H9 (cell line): ENCODE results near the gene PCCA. TPM values are rescaled to one million over a fixed set of nuclear protein-coding genes. Genes with fewer than 3 reads are reported as not detected.
A peak's percentile ranks its signal among the peaks of the same experiment; 100 is the strongest.

Source experiments
- DNase-seq: peaks from one replicate; pipeline ENCODE4 v3.0.0-alpha.2; 2017
- H2AFZ ChIP-seq: one replicate; pipeline ENCODE4 v1.6.1; 2013; ENCODE audit warnings: mild to moderate bottlenecking, low read length, control low read depth, moderate library complexity
- H2AK5ac ChIP-seq: 2 replicates; pipeline ENCODE4 v1.6.1; 2013; ENCODE audit warnings: low read length, control low read depth, mixed read lengths; ENCODE audit not compliant: insufficient read length
- H2BK120ac ChIP-seq: one replicate; pipeline ENCODE4 v1.6.1; 2013; ENCODE audit warnings: low read depth, mild to moderate bottlenecking, low read length, control low read depth, inconsistent platforms; ENCODE audit not compliant: poor library complexity, severe bottlenecking
- H2BK12ac ChIP-seq: 2 replicates; pipeline ENCODE4 v1.6.1; 2013; ENCODE audit warnings: low read length, control low read depth, mixed read lengths, low read depth; ENCODE audit not compliant: insufficient read length
- H2BK15ac ChIP-seq: 2 replicates; pipeline ENCODE4 v1.6.1; 2013; ENCODE audit warnings: low read depth, low read length, control low read depth
- H2BK20ac ChIP-seq: one replicate; pipeline ENCODE4 v1.6.1; 2013; ENCODE audit warnings: low read depth, mild to moderate bottlenecking, low read length, control low read depth, inconsistent platforms; ENCODE audit not compliant: poor library complexity, severe bottlenecking
- H2BK5ac ChIP-seq: 2 replicates; pipeline ENCODE4 v1.6.1; 2013; ENCODE audit warnings: low read length, control low read depth, mixed read lengths; ENCODE audit not compliant: insufficient read length
- H3K14ac ChIP-seq: 2 replicates; pipeline ENCODE4 v1.6.1; 2013; ENCODE audit warnings: low read length, control low read depth; ENCODE audit not compliant: insufficient read depth
- H3K18ac ChIP-seq: 2 replicates; pipeline ENCODE4 v1.6.1; 2013; ENCODE audit warnings: low read depth, mild to moderate bottlenecking, mixed read lengths, low read length, control low read depth; ENCODE audit not compliant: insufficient read length
- H3K23ac ChIP-seq: 2 replicates; pipeline ENCODE4 v1.6.1; 2013; ENCODE audit warnings: low read length, control low read depth, mixed read lengths, low read depth; ENCODE audit not compliant: insufficient read length
- H3K23me2 ChIP-seq: 2 replicates; pipeline ENCODE4 v1.6.1; 2013; ENCODE audit warnings: low read depth, mild to moderate bottlenecking, mixed read lengths, low read length, control low read depth; ENCODE audit not compliant: insufficient read length, poor library complexity, severe bottlenecking
- H3K27ac ChIP-seq: 2 replicates; pipeline ENCODE4 v1.5.1; 2013; ENCODE audit warnings: low read length, control low read depth, mixed read lengths, low read depth; ENCODE audit not compliant: insufficient read length
- H3K27me3 ChIP-seq: 2 replicates; pipeline ENCODE4 v1.6.1; 2013; ENCODE audit warnings: low read length, control low read depth, inconsistent platforms; ENCODE audit not compliant: insufficient read depth
- H3K4ac ChIP-seq: 2 replicates; pipeline ENCODE4 v1.6.1; 2013; ENCODE audit warnings: low read depth, mild to moderate bottlenecking, control low read depth, inconsistent platforms, low read length, moderate library complexity
- H3K4me1 ChIP-seq: 2 replicates; pipeline ENCODE4 v1.6.1; 2013; ENCODE audit warnings: low read length, control low read depth, inconsistent platforms; ENCODE audit not compliant: insufficient read depth
- H3K4me2 ChIP-seq: 2 replicates; pipeline ENCODE4 v1.6.1; 2013; ENCODE audit warnings: low read length, control low read depth, mixed read lengths; ENCODE audit not compliant: insufficient read length, insufficient read depth
- H3K56ac ChIP-seq: 2 replicates; pipeline ENCODE4 v1.6.1; 2013; ENCODE audit warnings: low read depth, mild to moderate bottlenecking, mixed read lengths, low read length, control low read depth; ENCODE audit not compliant: insufficient read length
- H3K79me1 ChIP-seq: 2 replicates; pipeline ENCODE4 v1.6.1; 2013; ENCODE audit warnings: low read depth, mild to moderate bottlenecking, moderate library complexity, low read length, control low read depth, inconsistent platforms; ENCODE audit not compliant: insufficient read depth, poor library complexity, severe bottlenecking
- H3K79me2 ChIP-seq: 2 replicates; pipeline ENCODE4 v1.6.1; 2013; ENCODE audit warnings: low read length, control low read depth, inconsistent platforms; ENCODE audit not compliant: insufficient read depth
- H3K9ac ChIP-seq: 2 replicates; pipeline ENCODE4 v1.6.1; 2013; ENCODE audit warnings: low read length, control low read depth, mixed read lengths; ENCODE audit not compliant: insufficient read length; ENCODE audit errors: extremely low read depth
- H3K9me3 ChIP-seq: one replicate; pipeline ENCODE4 v1.6.1; 2013; ENCODE audit warnings: low read depth, low read length, inconsistent platforms; ENCODE audit not compliant: control insufficient read depth
- H3T11ph ChIP-seq: one replicate; pipeline ENCODE4 v1.6.1; 2013; ENCODE audit warnings: mild to moderate bottlenecking, low read length, control low read depth, inconsistent platforms
- H4K20me1 ChIP-seq: one replicate; pipeline ENCODE4 v1.6.1; 2013; ENCODE audit not compliant: control insufficient read depth, insufficient read length, insufficient read depth
- H4K5ac ChIP-seq: 2 replicates; pipeline ENCODE4 v1.6.1; 2013; ENCODE audit warnings: low read depth, mild to moderate bottlenecking, mixed read lengths, low read length, control low read depth; ENCODE audit not compliant: insufficient read length
- H4K8ac ChIP-seq: replicated peaks from 2 replicates; pipeline ENCODE4 v1.6.1; 2013; ENCODE audit warnings: low read length, control low read depth, mixed read lengths, low read depth; ENCODE audit not compliant: insufficient read length
- H4K91ac ChIP-seq: 2 replicates; pipeline ENCODE4 v1.6.1; 2013; ENCODE audit warnings: low read depth, mild to moderate bottlenecking, moderate library complexity, mixed read lengths, low read length, control low read depth; ENCODE audit not compliant: insufficient read length
- H3K27ac Mint-ChIP-seq, 3 experiments: 2 replicates in 2 of 3; 3 replicates in 1 of 3; pipeline ENCODE4 v1.8.0; 2020 to 2021; ENCODE audit warnings: mixed read lengths in 3 of 3, mild to moderate bottlenecking in 1 of 3, moderate library complexity in 1 of 3
- H3K27me3 Mint-ChIP-seq: 2 replicates; pipeline ENCODE4 v1.8.0; 2021; ENCODE audit warnings: low read depth, mild to moderate bottlenecking, moderate library complexity, mixed read lengths
- H3K36me3 Mint-ChIP-seq, 3 experiments: 2 replicates in 2 of 3; 3 replicates in 1 of 3; pipeline ENCODE4 v1.8.0; 2020 to 2021; ENCODE audit warnings: low read depth in 3 of 3, mixed read lengths in 3 of 3; ENCODE audit not compliant: insufficient read depth in 1 of 3
- H3K4me1 Mint-ChIP-seq, 2 experiments: 2 replicates each; pipeline ENCODE4 v1.8.0; 2020; ENCODE audit warnings: mixed read lengths in 2 of 2
- H3K4me3 Mint-ChIP-seq, 2 experiments: 2 replicates in 1 of 2; 3 replicates in 1 of 2; pipeline ENCODE4 v1.8.0; 2020 to 2021; ENCODE audit warnings: mild to moderate bottlenecking in 2 of 2, mixed read lengths in 2 of 2, moderate library complexity in 1 of 2
- H3K9me3 Mint-ChIP-seq, 2 experiments: 2 replicates in 1 of 2; 3 replicates in 1 of 2; pipeline ENCODE4 v1.8.0; 2020; ENCODE audit warnings: mild to moderate bottlenecking in 2 of 2, mixed read lengths in 2 of 2, moderate library complexity in 1 of 2
- WGBS: extraction: QIAGEN DNeasy Blood & Tissue Kit; methylation state at CpG from one replicate; pipeline ENCODE4 v1.1.7; 2013; ENCODE audit warnings: missing lambda C conversion rate, low lambda C conversion rate, mixed read lengths; ENCODE audit not compliant: insufficient read length; ENCODE audit errors: extremely low coverage; 5-methylcytosine and 5-hydroxymethylcytosine counted together
- total RNA-seq: library from RNA; stranded (reverse); gene quantifications from 2 replicates; pipeline ENCODE4 v1.2.1, GENCODE V29; 2021
- TF ChIP-seq, protein P1 (sequence below): fragments of 200-600 bp; sonication (generic); conservative IDR thresholded peaks from 3 replicates; pipeline ENCODE4 v1.8.0; 2021; ENCODE audit warnings: antibody characterized with exemption, mild to moderate bottlenecking

PCCA gene
- total RNA-seq, 1 experiment from 2014 or later: 56.5 TPM

GRCh38 chr13:100095498-100095897 lies 6.6 kb downstream of the PCCA start:
- no peak overlapping the region for H3K4me2 ChIP-seq
- H3K36me3 Mint-ChIP-seq: peaks cover 20 to 30% (median 30%) of the 10 kb centered on the region in 3 experiments
- peaks cover 33% of the 10 kb centered on the region for H3K79me2 ChIP-seq

More at GRCh38 chr13:100095498-100095897, 6.6 kb downstream of the PCCA start:
- no peak overlapping the region for H3T11ph ChIP-seq
- no peaks in the 10 kb centered on the region for H4K20me1 ChIP-seq
- H3K9ac ChIP-seq: no peak overlapping the region
- no peak overlapping the region for H3K23ac ChIP-seq
- no peaks in the 10 kb centered on the region for H3K9me3 ChIP-seq
- H2BK120ac ChIP-seq: no peak overlapping the region
- no peak overlapping the region for H3K56ac ChIP-seq
- no peak overlapping the region for H2BK20ac ChIP-seq
- H3K4me1 ChIP-seq: no peaks in the 10 kb centered on the region
- H2BK12ac ChIP-seq: no peak overlapping the region
- no peak for DNase-seq
- no peak overlapping the region for H4K5ac ChIP-seq
- no peak overlapping the region for H3K27ac ChIP-seq
- TF ChIP-seq, protein P1, sequence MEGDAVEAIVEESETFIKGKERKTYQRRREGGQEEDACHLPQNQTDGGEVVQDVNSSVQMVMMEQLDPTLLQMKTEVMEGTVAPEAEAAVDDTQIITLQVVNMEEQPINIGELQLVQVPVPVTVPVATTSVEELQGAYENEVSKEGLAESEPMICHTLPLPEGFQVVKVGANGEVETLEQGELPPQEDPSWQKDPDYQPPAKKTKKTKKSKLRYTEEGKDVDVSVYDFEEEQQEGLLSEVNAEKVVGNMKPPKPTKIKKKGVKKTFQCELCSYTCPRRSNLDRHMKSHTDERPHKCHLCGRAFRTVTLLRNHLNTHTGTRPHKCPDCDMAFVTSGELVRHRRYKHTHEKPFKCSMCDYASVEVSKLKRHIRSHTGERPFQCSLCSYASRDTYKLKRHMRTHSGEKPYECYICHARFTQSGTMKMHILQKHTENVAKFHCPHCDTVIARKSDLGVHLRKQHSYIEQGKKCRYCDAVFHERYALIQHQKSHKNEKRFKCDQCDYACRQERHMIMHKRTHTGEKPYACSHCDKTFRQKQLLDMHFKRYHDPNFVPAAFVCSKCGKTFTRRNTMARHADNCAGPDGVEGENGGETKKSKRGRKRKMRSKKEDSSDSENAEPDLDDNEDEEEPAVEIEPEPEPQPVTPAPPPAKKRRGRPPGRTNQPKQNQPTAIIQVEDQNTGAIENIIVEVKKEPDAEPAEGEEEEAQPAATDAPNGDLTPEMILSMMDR: no peak
- peak overlapping the region; percentile 0 to 42 (median 5); a peak in 2 of 7 replicates for H3K27ac Mint-ChIP-seq
- no peak overlapping the region for H4K91ac ChIP-seq
- H3K18ac ChIP-seq: no peak overlapping the region
- no peak overlapping the region for H2AK5ac ChIP-seq
- no peak overlapping the region for H2BK5ac ChIP-seq
- H3K4me1 Mint-ChIP-seq: peaks cover 24 to 31% of the 10 kb centered on the region in 2 experiments
- H3K27me3 Mint-ChIP-seq: no peaks in the 10 kb centered on the region; the same call in 1 of the 2 replicates
- H3K27me3 ChIP-seq: no peaks in the 10 kb centered on the region
- H3K9me3 Mint-ChIP-seq: peaks cover 3 to 5% of the 10 kb centered on the region in 2 experiments; a peak in 4 of 5 replicates
- no peaks in the 10 kb centered on the region for H3K23me2 ChIP-seq
- H2BK15ac ChIP-seq: no peak overlapping the region; the same call in 1 of the 2 replicates
- H2AFZ ChIP-seq: no peak overlapping the region
- H3K4me3 Mint-ChIP-seq: no peak overlapping the region; a peak in 1 of 5 replicates
- no peak overlapping the region for H3K4ac ChIP-seq
- WGBS: no CpG with 5 or more reads among the region's 4 CpGs
- no peak overlapping the region for H4K8ac ChIP-seq
- H3K14ac ChIP-seq: no peak overlapping the region
- peaks cover 12% of the 10 kb centered on the region for H3K79me1 ChIP-seq
